HG03064 (cell line): ENCODE data around the gene GHRL.
"Not testable (repeated sequence)": the region's sequence is repeated elsewhere in the genome, so short reads cannot be mapped to it uniquely, and the experiment has no call there.

ENCODE experiments used
- ATAC-seq: cut with Tn5 transposase; IDR thresholded peaks from one replicate; pipeline ENCODE4 v1.9.1; 2021; ENCODE audit warnings: low read depth; ENCODE audit not compliant: unreplicated experiment

The GHRL gene

GRCh38 chr3:10278501-10278900 is 14.2 kb downstream of the GHRL start:
- no peak for ATAC-seq

- no peak for ATAC-seq
Measured at GRCh38 chr3:10277115-10277625, 15.6 kb downstream of the GHRL start.

GRCh38 chr3:10274601-10275000 is 18.1 kb downstream of the GHRL start:
- ATAC-seq: no peak

- no peak for ATAC-seq
Measured at GRCh38 chr3:10273702-10274305, 18.9 kb downstream of the GHRL start.

- no peak for ATAC-seq
Measured at GRCh38 chr3:10272977-10273376, 19.8 kb downstream of the GHRL start.

- not testable (repeated sequence) for ATAC-seq
Measured at GRCh38 chr3:10272476-10272875, 20.3 kb downstream of the GHRL start.

GRCh38 chr3:10269443-10269842 is 23.3 kb downstream of the GHRL start:
- no peak for ATAC-seq

- ATAC-seq: no peak
Measured at GRCh38 chr3:10268930-10269329, 23.8 kb downstream of the GHRL start.

GRCh38 chr3:10268116-10268515 is 24.6 kb downstream of the GHRL start:
- ATAC-seq: no peak

GRCh38 chr3:10266936-10267335 is 25.8 kb downstream of the GHRL start:
- not testable (repeated sequence) for ATAC-seq

- no peak for ATAC-seq
Measured at GRCh38 chr3:10265833-10266232, 26.9 kb downstream of the GHRL start.

GRCh38 chr3:10263646-10264363 is 28.9 kb downstream of the GHRL start:
- ATAC-seq: no peak

GRCh38 chr3:10262027-10262426 is 30.7 kb downstream of the GHRL start:
- no peak for ATAC-seq

- no peak for ATAC-seq
Measured at GRCh38 chr3:10260211-10260701, 32.5 kb downstream of the GHRL start.

GRCh38 chr3:10259798-10260197 is 32.9 kb downstream of the GHRL start:
- ATAC-seq: no peak

- ATAC-seq: no peak
Measured at GRCh38 chr3:10259036-10259435, 33.7 kb downstream of the GHRL start.

GRCh38 chr3:10255835-10256234 is 36.9 kb downstream of the GHRL start:
- ATAC-seq: no peak

GRCh38 chr3:10253731-10254130 is 39.0 kb downstream of the GHRL start:
- no peak for ATAC-seq

- no peak for ATAC-seq
Measured at GRCh38 chr3:10251006-10251405, 41.7 kb downstream of the GHRL start.

GRCh38 chr3:10249833-10250232 is 42.9 kb downstream of the GHRL start:
- ATAC-seq: no peak

GRCh38 chr3:10248984-10249748 is 43.6 kb downstream of the GHRL start:
- ATAC-seq: no peak
